Measurements from ENCODE around the gene VAV2. TPM values are rescaled to one million over a fixed set of nuclear protein-coding genes. Genes with fewer than 3 reads are reported as not detected.

The VAV2 gene
- total and polyA plus RNA-seq, 9 of the 15 experiments (the other 6 are each of a cell fraction or from before 2014, with no cell fraction given): 0.01 to 2.7 (median 1.0) TPM; not detected in 1

- no peak for TF ChIP-seq CUX1 (CRISPR knock-in tag; IDR thresholded peaks at IDR 0.05)
- no peak for TF ChIP-seq EHMT2 (IDR thresholded peaks at IDR 0.05)
- no peak for TF ChIP-seq ZNF445 (CRISPR knock-in tag; IDR thresholded peaks at IDR 0.05; ENCODE audit: low read depth)
Observed at GRCh38 chr9:133928248-133928764, 63.8 kb downstream of the VAV2 start (continued).

- no peaks in the 10 kb centered on the region for H3K36me3 ChIP-seq (ENCODE audit: control insufficient read depth, insufficient read depth, low read length)
- no peaks in the 10 kb centered on the region for H3K9me3 ChIP-seq (replicated peaks; ENCODE audit: control insufficient read depth, insufficient read depth, low read depth, low read length)
- ChIA-PET CTCF (ENCODE audit: low intra/inter-chr PET ratio) (no interaction called here), POLR2A (interaction anchor here (0.8 kb wide), 1 partner anchor 50 kb away, joined by 3 read pairs; no protein-coding TSS in a partner anchor)
- H3K9me1 ChIP-seq (ENCODE audit: control insufficient read depth, insufficient read depth, low read length): no peaks in the 10 kb centered on the region
- intact Hi-C loops (cut with micrococcal nuclease) (no loop called here), in situ Hi-C loops (cut with MboI) (no loop called here)
- no peak overlapping the region for H3K4me2 ChIP-seq (ENCODE audit: insufficient read depth, low read length)
- WGBS (ENCODE audit: insufficient coverage, low coverage, missing lambda C conversion rate): 7% methylated on average over 6 of the region's 6 CpGs
- no peaks in the 10 kb centered on the region for H3K4me1 ChIP-seq (replicated peaks in 1 of 2; ENCODE audit: control insufficient read depth in 2 of 2, insufficient read depth in 2 of 2, low read length in 2 of 2)
- BruUV-seq (replicated peaks): no TSS peak
- no peak overlapping the region for H3K9ac ChIP-seq (ENCODE audit: insufficient read depth in 1 of 2, low read depth in 2 of 2, low read length in 2 of 2)
- no peak for DNase-seq (ENCODE audit: extremely low read depth in 1 of 4, low spot score in 3 of 4)
- no peak overlapping the region for H3K27ac ChIP-seq (ENCODE audit: extremely low read depth, low read depth, low read length)
- no peaks in the 10 kb centered on the region for H3K79me2 ChIP-seq (ENCODE audit: control insufficient read depth, insufficient read depth, low read length)
- FAIRE-seq: no peak
- no peak overlapping the region for H3K4me3 ChIP-seq
- ATAC-seq: no peak
- no peak overlapping the region for H2AFZ ChIP-seq (ENCODE audit: low read depth, low read length)
- peaks cover 28% of the 10 kb centered on the region for H4K20me1 ChIP-seq (replicated peaks; ENCODE audit: control insufficient read depth, insufficient read depth, low read length)
- peaks cover 8 to 57% of the 10 kb centered on the region in 2 experiments for H3K27me3 ChIP-seq (ENCODE audit: control insufficient read depth in 2 of 2, insufficient read depth in 2 of 2, low read length in 2 of 2)
- TF ChIP-seq GATA2 (CRISPR knock-in tag; IDR thresholded peaks at IDR 0.05) (no peak), ZC3H8 (IDR thresholded peaks at IDR 0.05) (no peak), TCF7L2 (IDR thresholded peaks at IDR 0.05; ENCODE audit: low read depth, low read length) (no peak), MYC (IDR thresholded peaks at IDR 0.05; ENCODE audit: low read depth, low read length) (no peak), MYC (CRISPR knock-in tag; IDR thresholded peaks at IDR 0.05; ENCODE audit: borderline replicate concordance, low read depth) (no peak), TSHZ1 (CRISPR knock-in tag; IDR thresholded peaks at IDR 0.05) (no peak), SMARCE1 (IDR thresholded peaks at IDR 0.05) (no peak), HBP1 (CRISPR knock-in tag; IDR thresholded peaks at IDR 0.05) (no peak), ZC3H4 (CRISPR knock-in tag; IDR thresholded peaks at IDR 0.05; ENCODE audit: borderline replicate concordance) (no peak)
Observed at GRCh38 chr9:133927041-133927440, 65.1 kb downstream of the VAV2 start.

Data from K562 (cell line).